MCF 10A (cell line): Measurements from ENCODE around the gene AGBL1. TPM values are rescaled to one million over a fixed set of nuclear protein-coding genes. Genes with fewer than 3 reads are reported as not detected.
"Not testable (repeated sequence)": the region's sequence is repeated elsewhere in the genome, so short reads cannot be mapped to it uniquely, and the experiment has no call there.

Source experiments
- BruUV-seq: library from RNA; stranded (reverse); fragments of 400-500 nt; replicated peaks from 2 replicates; lab custom pipeline; 2021; lab: Mats Ljungman, UMichigan
- CTCF ChIA-PET: fragments of 300-600 bp; sonication (Branson Sonifier 250); formaldehyde crosslinking; extraction: SDS; loops from one replicate; lab custom pipeline; 2021; ENCODE audit warnings: antibody characterized with exemption, inconsistent platforms; lab: Yijun Ruan, JAX
- POLR2A ChIA-PET: fragments of 300-600, 350-650 bp; sonication (Branson Sonifier 250); formaldehyde crosslinking; extraction: SDS; loops from one replicate; lab custom pipeline; 2020; ENCODE audit warnings: antibody characterized with exemption, inconsistent platforms; lab: Yijun Ruan, JAX
- DNase-seq: peaks from one replicate; pipeline ENCODE4 v3.0.0-alpha.2; 2018; ENCODE audit not compliant: unreplicated experiment
- H3K27ac Mint-ChIP-seq: one replicate; pipeline ENCODE4 v1.8.0; 2022; ENCODE audit warnings: mild to moderate bottlenecking, low read depth, mixed read lengths; ENCODE audit not compliant: unreplicated experiment
- H3K27me3 Mint-ChIP-seq: one replicate; pipeline ENCODE4 v1.8.0; 2022; ENCODE audit warnings: mixed read lengths; ENCODE audit not compliant: insufficient read depth, unreplicated experiment
- H3K36me3 Mint-ChIP-seq: one replicate; pipeline ENCODE4 v1.8.0; 2022; ENCODE audit warnings: mild to moderate bottlenecking, moderate library complexity, mixed read lengths; ENCODE audit not compliant: insufficient read depth, unreplicated experiment
- H3K4me1 Mint-ChIP-seq: one replicate; pipeline ENCODE4 v1.8.0; 2022; ENCODE audit warnings: mixed read lengths; ENCODE audit not compliant: insufficient read depth, unreplicated experiment
- H3K4me3 Mint-ChIP-seq: one replicate; pipeline ENCODE4 v1.8.0; 2022; ENCODE audit warnings: mild to moderate bottlenecking, moderate library complexity, mixed read lengths; ENCODE audit not compliant: unreplicated experiment
- H3K9me3 Mint-ChIP-seq: one replicate; pipeline ENCODE4 v1.8.0; 2022; ENCODE audit warnings: mixed read lengths; ENCODE audit not compliant: unreplicated experiment
- CTCF ChIP-seq: fragments of 200-600 bp; IDR thresholded peaks from one replicate; pipeline ENCODE4 v1.8.0; 2022; ENCODE audit warnings: antibody characterized with exemption, mild to moderate bottlenecking; ENCODE audit not compliant: unreplicated experiment
- intact Hi-C: fragments of 100-400 bp; cut with micrococcal nuclease; formaldehyde crosslinking; loops from 2 replicates; pipeline ENCODE4 v1.14.1; 2022
- total RNA-seq: library from RNA; stranded (reverse); gene quantifications from 2 replicates; pipeline ENCODE4 v1.2.3, GENCODE V29; 2022

Gene AGBL1
- total RNA-seq, 1 experiment from 2014 or later = not detected

GRCh38 chr15:87038404-87038803 is 958.7 kb downstream of the AGBL1 start:
- Mint-ChIP-seq H3K4me1 (no peaks in the 10 kb centered on the region), H3K4me3 (no peak overlapping the region), H3K27ac (no peak overlapping the region), H3K36me3 (no peaks in the 10 kb centered on the region), H3K27me3 (no peaks in the 10 kb centered on the region), H3K9me3 (no peaks in the 10 kb centered on the region)
- TF ChIP-seq CTCF = no peak
- ChIA-PET CTCF (interaction anchor here (0.6 to 0.7 kb wide), 3 partner anchors 648 to 1742 kb away, joined by 3 to 4 read pairs (median 3); no protein-coding TSS in a partner anchor), POLR2A (no interaction called here)
- DNase-seq = no peak
- BruUV-seq = no TSS peak
- intact Hi-C loops = loop anchor here (10.0 kb wide), 2 partner anchors 226 to 1174 kb away; no protein-coding TSS in a partner anchor

- DNase-seq, BruUV-seq, POLR2A ChIA-PET, H3K9me3 Mint-ChIP-seq, H3K4me3 Mint-ChIP-seq, H3K27ac Mint-ChIP-seq, H3K27me3 Mint-ChIP-seq, H3K36me3 Mint-ChIP-seq: not testable (repeated sequence)
- TF ChIP-seq CTCF = peak; percentile 29
- CTCF ChIA-PET = interaction anchor here (0.8 to 1.5 kb wide), 2 partner anchors 238 to 1203 kb away, joined by 3 to 11 read pairs; no protein-coding TSS in a partner anchor
- intact Hi-C loops = loop anchor here (5.0 kb wide), 1 partner anchor 1410 kb away; no protein-coding TSS in a partner anchor
- peaks cover 10% of the 10 kb centered on the region for H3K4me1 Mint-ChIP-seq
Measured at GRCh38 chr15:87042619-87043018, 962.9 kb downstream of the AGBL1 start.

- no peaks in the 10 kb centered on the region for H3K27me3 Mint-ChIP-seq
- no peaks in the 10 kb centered on the region for H3K36me3 Mint-ChIP-seq
- no peak for DNase-seq
- no peaks in the 10 kb centered on the region for H3K9me3 Mint-ChIP-seq
- H3K4me1 Mint-ChIP-seq = peaks cover 10% of the 10 kb centered on the region
- intact Hi-C loops = no loop called here
- BruUV-seq = no TSS peak
- POLR2A ChIA-PET = no interaction called here
- TF ChIP-seq CTCF = no peak
- H3K27ac Mint-ChIP-seq = no peak overlapping the region
- CTCF ChIA-PET = interaction anchor here (0.7 to 2.9 kb wide), 3 partner anchors 14 to 1202 kb away, joined by 3 to 8 read pairs (median 3); no protein-coding TSS in a partner anchor
- no peak overlapping the region for H3K4me3 Mint-ChIP-seq
Measured at GRCh38 chr15:87045746-87046145, 966.1 kb downstream of the AGBL1 start.

- Mint-ChIP-seq H3K27ac (no peak overlapping the region), H3K9me3 (no peaks in the 10 kb centered on the region), H3K27me3 (no peaks in the 10 kb centered on the region), H3K4me3 (no peak overlapping the region), H3K4me1 (peaks cover 10% of the 10 kb centered on the region), H3K36me3 (no peaks in the 10 kb centered on the region)
- no peak for DNase-seq
- POLR2A ChIA-PET = interaction anchor here (0.5 kb wide), 1 partner anchor 20 kb away, joined by 3 read pairs; no protein-coding TSS in a partner anchor
- CTCF ChIA-PET = interaction anchor here (0.6 to 0.7 kb wide), 2 partner anchors 41 to 435 kb away, joined by 3 read pairs; no protein-coding TSS in a partner anchor
- intact Hi-C loops = no loop called here
- no TSS peak for BruUV-seq
- no peak for TF ChIP-seq CTCF
Measured at GRCh38 chr15:87047203-87047965, 967.7 kb downstream of the AGBL1 start.
